ENCODE measurements around the gene ILF2.

ILF2 gene

GRCh38 chr1:153616917-153617311 lies 53.9 kb downstream of the ILF2 start:
- TF ChIP-seq SIN3A (IDR thresholded peaks at IDR 0.05; ENCODE audit: borderline replicate concordance, insufficient read depth, low read length) (no peak), POLR2AphosphoS5 (IDR thresholded peaks at IDR 0.05; ENCODE audit: low read depth, low read length) (no peak), TAF1 (IDR thresholded peaks at IDR 0.05; ENCODE audit: borderline replicate concordance, insufficient read depth, low read length) (no peak), FOXP2 (optimal IDR thresholded peaks at IDR 0.05; ENCODE audit: borderline replicate concordance, extremely low read depth, extremely low read length, insufficient read depth) (no peak), REST (IDR thresholded peaks at IDR 0.05; ENCODE audit: insufficient read depth in 1 of 2, low read depth in 2 of 2, low read length in 2 of 2) (no peak)

DNA sequence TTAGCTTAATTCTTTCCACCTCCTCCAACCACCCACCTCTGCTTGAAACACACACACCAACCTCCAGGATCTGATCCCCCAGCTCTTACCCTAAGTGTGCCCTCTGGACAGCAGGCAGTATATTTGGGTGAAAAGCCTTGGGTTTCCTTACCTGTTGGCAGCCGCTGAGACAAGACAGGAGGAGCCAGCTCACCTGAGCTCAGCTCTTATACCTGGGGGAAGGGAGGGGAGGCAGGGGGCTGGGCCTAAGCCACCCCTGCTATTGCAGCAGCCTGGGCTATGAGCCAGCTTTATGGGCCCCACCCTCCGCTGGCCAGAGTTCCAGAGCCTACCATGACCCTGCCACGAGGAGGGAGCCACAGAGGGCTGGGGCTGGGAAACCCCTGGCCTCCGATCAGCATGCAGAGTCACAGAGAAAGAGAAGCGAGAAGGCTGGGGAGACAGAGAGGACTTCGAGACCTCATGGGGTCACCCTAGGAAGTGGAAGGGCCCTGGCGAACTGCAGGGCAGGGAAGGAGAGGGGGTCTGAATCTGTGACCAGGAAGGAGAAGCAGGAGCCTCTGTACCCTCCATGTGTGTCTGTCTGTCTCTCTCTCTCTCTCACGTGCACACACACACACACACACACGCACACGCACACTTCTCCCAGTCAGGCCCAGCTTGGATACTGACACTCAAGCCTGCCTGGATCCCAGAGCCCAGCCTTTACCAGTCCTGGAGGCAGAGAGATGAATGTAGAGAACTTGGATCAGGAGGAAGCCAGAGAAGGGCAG lies 54.5 kb downstream of the ILF2 start, which contains the start of gene S100A14:
TSS of gene S100A14 (minus strand) at position 182 of the 773 bp plus-strand sequence. CDS start 467 bp downstream, outside the sequence.
- TF ChIP-seq REST (IDR thresholded peaks at IDR 0.05; ENCODE audit: insufficient read depth in 1 of 2, low read depth in 2 of 2, low read length in 2 of 2) (no peak), FOXP2 (optimal IDR thresholded peaks at IDR 0.05; ENCODE audit: borderline replicate concordance, extremely low read depth, extremely low read length, insufficient read depth) (no peak), TAF1 (IDR thresholded peaks at IDR 0.05; ENCODE audit: borderline replicate concordance, insufficient read depth, low read length) (no peak), POLR2AphosphoS5 (IDR thresholded peaks at IDR 0.05; ENCODE audit: low read depth, low read length) (no peak), SIN3A (IDR thresholded peaks at IDR 0.05; ENCODE audit: borderline replicate concordance, insufficient read depth, low read length) (no peak)

DNA sequence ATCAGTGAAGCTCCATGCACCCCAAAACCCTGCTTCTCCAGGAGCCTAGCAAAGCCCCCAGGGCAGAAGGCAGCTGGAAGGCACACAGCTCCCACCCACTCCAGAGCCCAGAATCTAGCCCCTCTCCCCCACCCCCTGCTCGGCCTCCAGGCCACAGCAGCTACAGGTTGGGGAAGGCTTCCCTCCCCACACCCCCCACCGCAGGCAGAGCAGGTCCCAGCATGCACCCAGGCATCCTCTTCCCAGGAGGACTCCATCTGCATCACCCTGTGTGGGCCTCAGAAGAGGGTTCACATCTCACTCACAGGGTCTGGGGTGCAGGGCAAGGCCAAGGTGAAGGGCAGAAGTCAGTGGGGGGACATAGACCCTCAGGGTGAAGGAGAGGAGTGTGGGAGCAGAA lies 55.4 kb downstream of the ILF2 start:
- TF ChIP-seq POLR2AphosphoS5 (IDR thresholded peaks at IDR 0.05; ENCODE audit: low read depth, low read length) (no peak), FOXP2 (optimal IDR thresholded peaks at IDR 0.05; ENCODE audit: borderline replicate concordance, extremely low read depth, extremely low read length, insufficient read depth) (no peak), TAF1 (IDR thresholded peaks at IDR 0.05; ENCODE audit: borderline replicate concordance, insufficient read depth, low read length) (no peak), REST (IDR thresholded peaks at IDR 0.05; ENCODE audit: insufficient read depth in 1 of 2, low read depth in 2 of 2, low read length in 2 of 2) (no peak), SIN3A (IDR thresholded peaks at IDR 0.05; ENCODE audit: borderline replicate concordance, insufficient read depth, low read length) (no peak)

DNA sequence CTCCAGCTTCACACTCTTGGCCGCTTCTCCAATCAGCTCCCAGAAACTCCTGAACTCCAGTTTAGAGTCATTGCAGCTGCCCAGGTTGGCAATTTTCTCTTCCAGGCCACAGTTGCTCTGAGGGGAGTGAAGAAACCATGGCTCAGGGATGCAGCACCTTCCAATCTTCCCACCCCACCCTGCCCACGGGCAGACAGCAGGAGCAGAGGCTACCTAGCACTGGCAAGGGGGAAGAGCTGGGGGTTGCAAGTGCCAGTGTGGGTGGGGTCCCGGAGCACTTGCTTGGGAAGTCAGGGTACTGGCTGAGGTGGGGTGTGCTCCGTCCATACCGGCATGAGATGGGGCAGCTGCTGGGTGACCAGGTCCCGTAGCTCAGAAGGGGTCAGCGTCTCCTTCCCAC lies 55.9 kb downstream of the ILF2 start:
- TF ChIP-seq POLR2AphosphoS5 (IDR thresholded peaks at IDR 0.05; ENCODE audit: low read depth, low read length) = no peak
- TF ChIP-seq REST (IDR thresholded peaks at IDR 0.05; ENCODE audit: insufficient read depth in 1 of 2, low read depth in 2 of 2, low read length in 2 of 2) = no peak
- TF ChIP-seq SIN3A (IDR thresholded peaks at IDR 0.05; ENCODE audit: borderline replicate concordance, insufficient read depth, low read length) = no peak
- TF ChIP-seq TAF1 (IDR thresholded peaks at IDR 0.05; ENCODE audit: borderline replicate concordance, insufficient read depth, low read length) = no peak
- no peak for TF ChIP-seq FOXP2 (optimal IDR thresholded peaks at IDR 0.05; ENCODE audit: borderline replicate concordance, extremely low read depth, extremely low read length, insufficient read depth)
